ENCODE measurements around the gene TRAM2.

Gene TRAM2

DNA sequence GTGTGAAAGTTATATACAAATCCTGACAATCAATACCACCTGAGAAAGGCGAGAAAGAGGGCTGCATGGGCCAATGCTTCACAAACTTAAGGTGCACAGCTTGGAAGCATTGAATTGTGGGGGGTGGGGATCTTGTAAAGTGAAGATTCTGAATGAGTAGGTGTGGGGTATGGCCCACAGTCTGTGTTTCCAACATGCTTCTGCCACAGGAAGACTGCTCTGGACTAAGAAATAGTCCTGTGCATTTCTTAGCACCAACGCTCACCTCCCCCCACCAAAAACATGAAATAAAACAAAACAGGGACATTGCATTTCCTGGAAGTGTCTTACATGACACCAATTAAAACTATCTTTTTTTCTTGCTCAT lies 21.9 kb upstream of the TRAM2 start:
- H3K27ac Mint-ChIP-seq, result no peak overlapping the region
- no peaks in the 10 kb centered on the region for H3K27me3 Mint-ChIP-seq

DNA sequence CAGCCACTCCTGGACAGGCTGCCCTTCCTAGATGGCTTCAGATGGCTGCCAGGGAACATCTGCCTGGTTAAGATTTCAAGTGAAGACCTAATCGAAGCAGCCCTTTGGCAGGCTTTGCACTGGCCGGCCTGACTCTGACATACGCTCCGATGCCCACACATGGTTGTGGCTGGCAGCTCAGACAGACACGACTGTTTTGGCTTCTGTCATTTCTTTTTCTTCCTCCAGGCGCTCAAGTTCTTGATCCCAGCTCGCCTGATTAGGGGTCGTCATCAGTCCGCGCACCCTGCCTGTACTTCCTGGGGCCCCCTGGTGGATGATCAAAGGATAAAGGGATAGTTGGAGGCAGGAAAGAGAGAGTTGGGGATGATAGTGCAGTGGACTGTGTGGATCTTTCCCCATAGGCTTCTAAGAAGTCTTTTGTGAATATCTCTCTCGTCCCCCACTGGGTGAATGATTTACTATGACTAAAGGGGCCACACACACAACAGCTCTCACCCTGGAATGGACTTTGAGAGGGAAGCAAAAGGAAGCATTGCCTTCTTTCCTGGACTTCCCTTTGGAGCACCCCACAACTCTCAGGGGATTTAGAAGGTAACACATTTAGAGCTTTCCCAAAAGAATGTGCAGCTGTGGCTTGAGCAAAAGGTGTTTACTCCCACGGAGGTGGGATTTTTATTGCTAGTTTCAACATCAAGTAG lies 21.4 kb upstream of the TRAM2 start:
- DNase-seq, result peak; percentile 49
- H3K27me3 Mint-ChIP-seq, result no peaks in the 10 kb centered on the region
- H3K36me3 Mint-ChIP-seq (ENCODE audit: low read depth), result no peaks in the 10 kb centered on the region
- H3K4me3 Mint-ChIP-seq, result no peak overlapping the region
- ATAC-seq, result peak; percentile 72
- peaks cover 10% of the 10 kb centered on the region for H3K4me1 Mint-ChIP-seq
- no peak overlapping the region for H3K27ac Mint-ChIP-seq
- no peaks in the 10 kb centered on the region for H3K9me3 Mint-ChIP-seq

More for the DNA sequence above, 21.9 kb upstream of the TRAM2 start:
- DNase-seq, result no peak
- Mint-ChIP-seq H3K4me1 (peaks cover 13% of the 10 kb centered on the region), H3K9me3 (no peaks in the 10 kb centered on the region), H3K4me3 (no peak overlapping the region), H3K36me3 (ENCODE audit: low read depth) (no peaks in the 10 kb centered on the region)
- no peak for ATAC-seq

- Mint-ChIP-seq H3K4me1 (peaks cover 8% of the 10 kb centered on the region), H3K36me3 (ENCODE audit: low read depth) (no peaks in the 10 kb centered on the region), H3K27me3 (no peaks in the 10 kb centered on the region), H3K27ac (no peak overlapping the region), H3K9me3 (no peaks in the 10 kb centered on the region), H3K4me3 (no peak overlapping the region)
- no peak for ATAC-seq
- no peak for DNase-seq
Observed at GRCh38 chr6:52597738-52598122, 20.9 kb upstream of the TRAM2 start.

- no peaks in the 10 kb centered on the region for H3K27me3 Mint-ChIP-seq
- H3K27ac Mint-ChIP-seq, result no peak overlapping the region
- peaks cover 8% of the 10 kb centered on the region for H3K4me1 Mint-ChIP-seq
- ATAC-seq, result no peak
- no peaks in the 10 kb centered on the region for H3K36me3 Mint-ChIP-seq (ENCODE audit: low read depth)
- no peak overlapping the region for H3K4me3 Mint-ChIP-seq
- no peaks in the 10 kb centered on the region for H3K9me3 Mint-ChIP-seq
- DNase-seq, result no peak
Observed at GRCh38 chr6:52596371-52597028, 19.6 kb upstream of the TRAM2 start.

DNA sequence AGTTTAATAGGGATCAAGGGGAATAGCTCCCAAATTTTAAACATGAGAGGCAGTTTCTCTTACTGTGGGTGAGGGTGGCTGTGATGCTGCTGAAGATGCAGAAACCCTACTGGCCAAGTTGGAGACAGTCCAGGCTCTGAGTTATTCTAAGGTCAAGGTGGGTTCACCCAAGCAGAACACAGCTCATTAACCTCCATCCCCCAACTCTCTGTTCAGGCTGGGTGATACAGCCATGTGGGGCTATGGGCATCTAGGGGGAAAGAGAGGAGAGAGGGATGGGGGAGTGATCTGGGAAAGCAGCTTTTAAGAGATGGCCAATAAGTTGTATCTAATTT lies 18.9 kb upstream of the TRAM2 start:
- ATAC-seq (no peak), DNase-seq (no peak)
- H3K27ac Mint-ChIP-seq, result no peak overlapping the region
- H3K36me3 Mint-ChIP-seq (ENCODE audit: low read depth), result no peaks in the 10 kb centered on the region
- peaks cover 8% of the 10 kb centered on the region for H3K4me1 Mint-ChIP-seq
- H3K4me3 Mint-ChIP-seq, result no peak overlapping the region
- H3K9me3 Mint-ChIP-seq, result no peaks in the 10 kb centered on the region
- no peaks in the 10 kb centered on the region for H3K27me3 Mint-ChIP-seq

DNA sequence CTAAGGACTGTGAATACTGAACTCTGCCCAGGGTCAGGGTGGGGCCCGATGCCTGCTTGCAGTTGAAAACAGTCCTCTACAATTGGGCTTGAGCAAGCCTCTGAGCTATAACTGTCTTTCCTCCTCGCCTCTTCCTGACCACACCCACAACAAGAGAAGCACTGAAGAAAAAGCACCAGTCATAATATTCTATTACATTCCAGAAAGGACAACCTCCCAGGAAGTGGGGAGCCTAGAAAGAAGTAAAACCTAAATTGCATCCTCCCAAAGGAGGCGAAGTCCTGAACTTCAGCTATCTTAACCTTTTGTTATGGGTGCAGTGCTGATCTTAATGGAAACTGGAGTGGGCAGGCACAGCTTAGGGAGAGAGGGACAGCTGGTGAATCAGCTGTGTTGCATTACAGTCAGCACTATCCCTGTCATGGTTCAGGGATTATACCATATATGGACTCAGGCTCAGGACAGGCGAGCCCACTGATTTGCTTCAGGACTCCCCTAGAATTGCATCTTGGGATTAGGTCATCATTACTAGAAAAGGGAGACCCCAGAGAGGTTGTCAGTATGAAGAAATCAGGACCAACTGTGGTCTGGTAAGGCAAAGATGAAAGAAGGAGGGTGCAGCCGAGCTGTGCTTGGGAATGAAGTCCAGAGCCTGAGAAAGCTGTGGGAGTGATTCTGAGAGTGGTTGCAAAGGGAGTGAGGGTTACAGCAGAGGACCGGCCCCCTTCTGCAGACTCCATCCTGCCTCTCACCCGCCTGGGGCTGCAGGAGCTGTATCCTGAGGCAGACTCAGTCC lies 18.3 kb upstream of the TRAM2 start:
- no peak for DNase-seq
- Mint-ChIP-seq H3K4me1 (peaks cover 8% of the 10 kb centered on the region), H3K36me3 (ENCODE audit: low read depth) (no peaks in the 10 kb centered on the region), H3K4me3 (no peak overlapping the region), H3K27me3 (no peaks in the 10 kb centered on the region), H3K27ac (no peak overlapping the region), H3K9me3 (no peaks in the 10 kb centered on the region)
- ATAC-seq, result peak; percentile 76

DNA sequence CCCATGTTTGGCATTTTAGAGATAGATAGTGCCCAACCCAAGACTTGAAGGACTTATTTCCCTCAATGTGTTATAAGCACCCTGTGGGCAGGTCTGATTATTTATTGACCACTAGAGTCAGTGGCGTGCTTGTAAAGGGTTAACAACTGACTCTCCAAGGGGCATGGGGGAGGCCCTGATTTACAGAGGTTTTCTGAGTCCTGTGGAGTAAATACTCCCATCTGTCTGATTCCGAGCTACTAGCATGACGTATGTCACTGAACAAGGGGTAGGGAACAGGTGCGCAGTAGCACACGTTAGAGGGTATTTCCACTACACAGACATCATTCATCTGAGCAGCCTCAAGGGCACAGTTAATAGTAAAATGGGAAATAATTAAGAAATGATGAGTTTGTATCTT lies 17.4 kb upstream of the TRAM2 start:
- no peak for DNase-seq
- ATAC-seq, result no peak
- no peaks in the 10 kb centered on the region for H3K36me3 Mint-ChIP-seq (ENCODE audit: low read depth)
- H3K9me3 Mint-ChIP-seq, result no peaks in the 10 kb centered on the region
- H3K27ac Mint-ChIP-seq, result no peak overlapping the region
- no peaks in the 10 kb centered on the region for H3K27me3 Mint-ChIP-seq
- peaks cover 8% of the 10 kb centered on the region for H3K4me1 Mint-ChIP-seq
- no peak overlapping the region for H3K4me3 Mint-ChIP-seq

DNA sequence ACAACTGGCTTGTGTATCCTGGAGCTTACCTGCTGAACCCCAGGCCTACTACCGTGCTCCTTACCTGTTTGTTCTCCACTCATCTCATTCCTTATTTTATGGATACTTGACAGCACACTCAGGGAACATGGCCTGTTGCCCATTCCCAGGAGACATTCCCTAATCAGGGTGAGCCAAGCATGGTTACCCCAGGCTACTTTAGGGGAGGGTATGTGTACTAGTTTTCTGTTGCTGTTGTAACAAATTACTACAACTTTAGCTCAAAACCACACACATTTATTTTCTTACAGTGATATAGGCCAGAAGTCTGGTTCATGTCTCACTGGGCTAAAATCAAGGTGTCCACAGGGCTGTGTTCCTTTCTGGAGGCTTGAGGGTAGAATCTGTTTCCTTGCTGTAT lies 15.0 kb upstream of the TRAM2 start:
- no peak overlapping the region for H3K27ac Mint-ChIP-seq
- H3K36me3 Mint-ChIP-seq (ENCODE audit: low read depth), result no peaks in the 10 kb centered on the region
- H3K9me3 Mint-ChIP-seq, result no peaks in the 10 kb centered on the region
- no peak overlapping the region for H3K4me3 Mint-ChIP-seq
- no peaks in the 10 kb centered on the region for H3K27me3 Mint-ChIP-seq
- ATAC-seq (no peak), DNase-seq (no peak)
- H3K4me1 Mint-ChIP-seq, result peaks cover 8% of the 10 kb centered on the region

- DNase-seq, result no peak
Observed at GRCh38 chr6:52590152-52590891, 13.5 kb upstream of the TRAM2 start.

DNA sequence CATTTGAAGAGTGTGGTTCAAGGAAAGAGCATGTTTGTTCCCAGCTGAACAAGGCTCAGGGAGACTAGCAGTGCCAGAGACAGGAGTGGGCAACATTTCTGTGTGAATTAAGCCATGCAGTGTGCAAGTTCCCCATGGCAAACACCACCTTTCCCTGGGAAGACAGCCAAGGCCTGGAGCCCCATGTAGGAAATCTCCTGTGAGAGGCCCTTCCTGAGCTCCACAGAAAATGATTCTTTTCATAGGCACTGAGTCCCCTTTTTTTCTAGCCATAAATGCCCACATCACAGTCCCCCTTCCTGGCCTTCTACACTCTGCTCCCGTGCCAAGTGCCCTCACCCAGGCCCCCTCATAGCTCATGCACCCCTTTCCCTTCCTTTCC lies 11.8 kb upstream of the TRAM2 start:
- H3K27me3 Mint-ChIP-seq, result no peaks in the 10 kb centered on the region
- no peaks in the 10 kb centered on the region for H3K9me3 Mint-ChIP-seq
- H3K4me3 Mint-ChIP-seq, result no peak overlapping the region
- H3K27ac Mint-ChIP-seq, result no peak overlapping the region
- DNase-seq (no peak), ATAC-seq (no peak)
- no peaks in the 10 kb centered on the region for H3K36me3 Mint-ChIP-seq (ENCODE audit: low read depth)
- no peaks in the 10 kb centered on the region for H3K4me1 Mint-ChIP-seq

More at GRCh38 chr6:52590152-52590891, 13.5 kb upstream of the TRAM2 start:
- Mint-ChIP-seq H3K27ac (no peak overlapping the region), H3K9me3 (no peaks in the 10 kb centered on the region), H3K27me3 (no peaks in the 10 kb centered on the region), H3K36me3 (ENCODE audit: low read depth) (no peaks in the 10 kb centered on the region), H3K4me1 (peaks cover 7% of the 10 kb centered on the region), H3K4me3 (no peak overlapping the region)
- ATAC-seq, result no peak

DNA sequence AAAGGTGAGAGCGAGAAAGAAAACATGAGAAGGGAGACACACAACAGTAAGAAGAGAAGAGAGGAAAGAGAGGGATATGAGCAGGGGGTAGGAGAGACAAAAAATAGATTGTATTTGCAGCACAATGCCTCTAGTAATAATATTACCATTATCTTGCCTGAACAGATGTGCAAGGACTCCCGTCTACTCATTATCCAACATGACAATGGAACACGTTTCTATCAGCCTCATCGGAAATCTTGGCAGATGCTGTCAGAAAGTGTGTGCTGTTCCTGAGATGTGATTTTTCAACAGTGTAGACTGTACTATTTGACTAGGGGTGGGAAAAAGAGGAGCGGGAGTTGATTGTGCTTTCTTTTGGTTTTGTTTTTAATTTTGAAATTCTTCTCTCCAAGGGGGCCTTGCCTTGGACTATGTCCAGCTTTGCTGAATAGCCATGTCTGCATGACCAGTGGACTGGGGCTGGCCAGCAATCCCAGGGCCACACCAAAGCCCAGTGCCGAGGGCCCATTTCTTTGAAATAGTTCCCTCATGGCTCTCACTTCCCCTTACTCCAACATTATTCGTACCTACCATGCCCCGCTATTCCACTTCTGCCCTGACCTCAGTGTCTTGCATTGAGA lies 11.3 kb upstream of the TRAM2 start:
- Mint-ChIP-seq H3K4me3 (no peak overlapping the region), H3K4me1 (no peaks in the 10 kb centered on the region)
- ATAC-seq, result no peak

DNA sequence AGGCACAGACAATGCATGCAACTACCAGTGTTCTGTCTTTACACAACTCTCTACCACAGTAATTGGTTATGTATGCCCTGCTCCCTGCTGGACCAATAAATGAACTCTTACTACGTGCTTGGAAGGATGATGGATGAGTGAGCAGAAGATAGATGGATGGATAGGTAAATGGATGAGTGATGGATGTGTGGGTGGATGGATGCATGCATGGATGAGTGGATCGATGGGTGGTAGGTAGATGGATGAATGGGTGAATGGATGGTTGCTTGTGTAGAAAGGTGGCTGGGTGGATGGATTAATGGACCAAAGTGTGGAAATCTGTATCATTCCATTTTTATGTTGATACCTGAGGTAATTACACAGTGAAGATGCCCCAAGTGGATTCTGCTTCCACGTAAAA lies 10.1 kb upstream of the TRAM2 start:
- H3K4me3 Mint-ChIP-seq, result no peak overlapping the region
- H3K9me3 Mint-ChIP-seq, result no peaks in the 10 kb centered on the region
- H3K27ac Mint-ChIP-seq, result no peak overlapping the region
- DNase-seq (no peak), ATAC-seq (no peak)
- no peaks in the 10 kb centered on the region for H3K36me3 Mint-ChIP-seq (ENCODE audit: low read depth)
- H3K4me1 Mint-ChIP-seq, result no peaks in the 10 kb centered on the region
- H3K27me3 Mint-ChIP-seq, result no peaks in the 10 kb centered on the region

More for the DNA sequence above, 11.3 kb upstream of the TRAM2 start:
- Mint-ChIP-seq H3K27me3 (no peaks in the 10 kb centered on the region), H3K9me3 (no peaks in the 10 kb centered on the region), H3K27ac (no peak overlapping the region), H3K36me3 (ENCODE audit: low read depth) (no peaks in the 10 kb centered on the region)
- DNase-seq, result no peak

GRCh38 chr6:52584203-52584602 lies 7.3 kb upstream of the TRAM2 start:
- Mint-ChIP-seq H3K27ac (no peak overlapping the region), H3K36me3 (ENCODE audit: low read depth) (no peaks in the 10 kb centered on the region), H3K4me1 (no peaks in the 10 kb centered on the region), H3K4me3 (no peak overlapping the region), H3K9me3 (no peaks in the 10 kb centered on the region), H3K27me3 (no peaks in the 10 kb centered on the region)
- no peak for DNase-seq
- no peak for ATAC-seq

DNA sequence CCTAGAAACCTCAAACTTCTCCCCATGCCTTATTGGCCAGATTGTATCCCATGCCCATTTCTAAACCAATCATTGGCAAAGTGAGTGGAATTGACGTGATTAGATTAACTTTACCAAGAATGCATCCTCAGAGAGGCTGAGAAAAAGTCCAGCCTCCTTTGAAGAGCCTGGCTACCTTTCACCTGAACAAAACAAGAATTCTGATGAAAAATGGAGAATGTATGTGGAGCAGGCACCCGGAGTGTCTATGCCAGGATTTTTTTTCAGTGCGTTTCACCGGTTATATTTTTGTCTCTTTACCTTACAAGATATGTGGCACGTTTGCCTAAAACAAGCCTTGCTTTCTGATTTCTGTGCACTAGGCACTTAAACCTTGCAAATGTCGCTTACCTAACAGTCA lies 6.1 kb upstream of the TRAM2 start:
- H3K9me3 Mint-ChIP-seq, result no peaks in the 10 kb centered on the region
- H3K4me1 Mint-ChIP-seq, result peaks cover 2% of the 10 kb centered on the region
- H3K4me3 Mint-ChIP-seq, result no peak overlapping the region
- H3K27ac Mint-ChIP-seq, result no peak overlapping the region
- ATAC-seq (no peak), DNase-seq (no peak)
- H3K36me3 Mint-ChIP-seq (ENCODE audit: low read depth), result no peaks in the 10 kb centered on the region
- no peaks in the 10 kb centered on the region for H3K27me3 Mint-ChIP-seq
